ENCODE results near the gene TOMM6. TPM values are rescaled to one million over a fixed set of nuclear protein-coding genes. Genes with fewer than 3 reads are reported as not detected.
"Not testable (repeated sequence)": the region's sequence is repeated elsewhere in the genome, so short reads cannot be mapped to it uniquely, and the experiment has no call there.

TOMM6 gene
- polyA plus RNA-seq, 4 donors: 241 to 253 (median 247) TPM

DNA sequence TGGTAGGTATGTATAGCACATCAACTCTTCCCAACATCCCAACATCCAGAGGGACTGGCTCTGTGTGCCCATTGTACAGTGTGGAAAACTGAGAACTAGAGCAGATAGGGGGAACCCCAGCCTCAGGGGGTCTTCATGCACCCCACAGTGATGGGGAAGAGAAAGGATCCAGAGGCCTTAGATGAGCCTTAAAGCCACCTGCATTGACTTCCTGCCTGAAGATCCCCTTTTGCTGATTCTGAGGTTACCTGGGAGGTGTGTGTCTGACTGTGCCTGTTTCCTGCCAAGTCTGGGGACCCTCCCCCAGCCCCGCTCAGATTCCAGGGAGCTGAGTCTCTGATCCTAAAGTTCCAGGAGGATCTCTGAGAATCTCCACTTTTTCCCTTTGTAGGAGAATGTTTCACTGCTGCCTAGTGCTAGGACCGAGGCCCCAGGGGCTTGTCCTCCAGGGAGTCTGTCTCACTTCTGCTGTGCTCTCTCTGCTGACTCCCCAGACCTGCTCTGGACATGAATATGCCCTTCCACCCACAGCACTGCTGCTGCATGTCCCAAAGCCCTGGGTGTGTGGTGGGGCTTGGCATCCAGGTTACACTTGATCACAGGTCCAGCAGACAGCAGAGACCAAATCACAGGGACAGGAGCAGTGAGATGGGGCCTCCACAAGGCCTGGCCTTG, 27.5 kb upstream of the TOMM6 start:
- DNase-seq (ENCODE audit: low read depth in 4 of 4, low spot score in 3 of 4): no peak

DNA sequence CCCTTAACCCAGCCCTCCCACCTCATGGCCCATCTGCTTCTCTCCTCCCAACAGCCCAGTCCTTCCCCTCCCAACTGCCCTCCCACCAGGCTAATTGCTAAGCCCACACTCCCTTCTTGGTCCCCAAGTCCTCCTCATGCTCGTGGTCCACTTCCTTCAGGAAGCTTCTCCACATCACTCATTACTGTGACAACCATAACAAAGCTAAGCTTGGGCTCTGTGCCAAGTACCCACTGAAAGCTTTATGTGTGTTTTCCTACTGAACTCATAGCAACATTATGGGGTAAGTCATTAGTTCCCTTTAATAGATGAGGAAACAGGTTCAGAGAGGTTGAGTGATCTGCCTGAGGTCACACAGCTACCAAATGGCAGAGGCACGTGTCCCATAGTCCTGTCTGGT, 24.0 kb upstream of the TOMM6 start:
- DNase-seq (ENCODE audit: low read depth in 4 of 4, low spot score in 3 of 4): no peak

- not testable (repeated sequence) for DNase-seq (ENCODE audit: low read depth in 4 of 4, low spot score in 3 of 4)
These were observed 21.3 kb upstream of the TOMM6 start for GRCh38 chr6:41766043-41766664.

- no peak for DNase-seq (ENCODE audit: low read depth in 4 of 4, low spot score in 3 of 4)
These were observed 20.2 kb upstream of the TOMM6 start for GRCh38 chr6:41767112-41767833.

- no peak for DNase-seq (ENCODE audit: low read depth in 4 of 4, low spot score in 3 of 4)
These were observed 18.8 kb upstream of the TOMM6 start for GRCh38 chr6:41768545-41769308.

GRCh38 chr6:41769376-41769775, 18.1 kb upstream of the TOMM6 start:
- no peak for DNase-seq (ENCODE audit: low read depth in 4 of 4, low spot score in 3 of 4)

DNA sequence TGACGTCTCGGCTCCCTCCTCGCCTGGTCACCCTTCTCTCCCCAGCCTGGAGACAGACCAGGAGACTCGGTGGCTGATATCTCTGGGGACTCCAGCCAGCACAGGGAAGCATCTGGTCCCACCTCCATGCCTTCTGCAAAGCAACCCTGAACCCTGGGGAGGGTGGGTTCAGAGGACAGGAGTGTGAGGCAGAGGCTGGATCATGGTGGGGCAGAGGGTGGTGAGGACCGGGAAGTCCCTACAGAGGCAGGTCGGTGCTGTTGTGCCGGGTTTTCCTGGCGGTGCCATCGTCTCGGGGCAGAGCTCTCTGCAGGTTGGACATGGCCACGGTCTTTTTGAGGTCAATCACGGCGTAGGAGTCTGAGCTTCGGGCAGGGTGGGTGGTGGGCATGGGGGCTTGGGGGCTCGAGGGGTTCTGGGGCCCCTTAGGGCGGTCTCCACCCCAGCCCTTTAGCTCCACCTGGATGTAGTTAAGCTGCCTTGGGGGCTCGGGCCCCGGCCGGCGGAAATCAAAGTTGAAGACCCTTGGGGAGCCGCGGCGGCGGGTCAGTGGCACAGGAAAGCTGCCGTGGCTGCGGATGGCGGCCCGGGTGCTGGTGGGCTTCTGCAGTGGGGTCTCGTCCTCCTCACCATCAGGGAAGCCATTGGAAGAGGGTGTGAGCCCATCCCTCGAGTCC, 17.0 kb upstream of the TOMM6 start:
- DNase-seq (ENCODE audit: low read depth in 4 of 4, low spot score in 3 of 4): no peak

GRCh38 chr6:41771058-41771983, 16.2 kb upstream of the TOMM6 start:
- DNase-seq (ENCODE audit: low read depth in 4 of 4, low spot score in 3 of 4): no peak

GRCh38 chr6:41774841-41775240, 12.7 kb upstream of the TOMM6 start:
- no peak for DNase-seq (ENCODE audit: low read depth in 4 of 4, low spot score in 3 of 4)

GRCh38 chr6:41775293-41775882, 12.1 kb upstream of the TOMM6 start:
- DNase-seq (ENCODE audit: low read depth in 4 of 4, low spot score in 3 of 4): no peak

DNA sequence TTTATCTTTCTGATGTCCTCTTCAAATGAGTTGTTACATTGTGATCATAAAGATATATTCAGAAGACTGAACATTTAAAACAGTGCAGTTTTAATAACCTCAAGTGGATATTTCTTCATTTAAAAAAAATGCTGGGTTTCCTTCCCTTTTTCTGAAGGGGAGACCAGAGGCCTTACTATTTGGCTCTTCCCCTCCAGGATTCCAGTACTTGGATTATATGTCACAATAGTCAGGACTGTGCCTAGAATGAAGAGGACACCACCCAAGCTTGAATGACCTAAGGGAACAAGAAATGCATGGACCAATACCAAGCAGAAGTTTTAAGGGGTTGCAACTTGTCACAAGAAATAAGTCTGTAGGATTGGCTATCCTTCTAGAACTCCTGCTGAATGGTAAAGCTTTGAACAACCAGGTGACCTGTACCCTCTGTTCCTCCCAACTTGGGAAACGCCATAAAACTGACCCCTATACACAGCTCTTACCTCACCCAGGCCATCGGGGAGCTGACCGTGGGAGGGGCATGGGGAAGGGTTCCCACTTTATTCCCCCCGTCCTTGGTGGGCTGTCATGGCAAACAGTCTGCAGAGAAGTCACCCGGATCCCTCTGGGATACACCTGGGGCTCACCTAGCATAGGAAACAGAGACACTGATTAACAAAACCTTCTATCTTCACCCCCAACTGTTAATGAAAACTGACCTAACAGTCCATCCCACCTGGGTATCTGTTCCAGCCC, 9.8 kb upstream of the TOMM6 start:
- no peak for DNase-seq (ENCODE audit: low read depth in 4 of 4, low spot score in 3 of 4)

GRCh38 chr6:41778895-41779294, 8.6 kb upstream of the TOMM6 start:
- no peak for DNase-seq (ENCODE audit: low read depth in 4 of 4, low spot score in 3 of 4)

- DNase-seq (ENCODE audit: low read depth in 4 of 4, low spot score in 3 of 4): no peak
These were observed 8.2 kb upstream of the TOMM6 start for GRCh38 chr6:41779336-41779735.

- DNase-seq (ENCODE audit: low read depth in 4 of 4, low spot score in 3 of 4): peak; percentile 90 to 98 (median 93)
These were observed 7.5 kb upstream of the TOMM6 start, which contains the start of gene FRS3 for GRCh38 chr6:41779788-41780550. TSS of gene FRS3 (minus strand) at chr6:41779900. CDS start at chr6:41776987, 2,913 bp downstream.

GRCh38 chr6:41780551-41781365, 6.7 kb upstream of the TOMM6 start, which contains the start of gene PRICKLE4:
TSS of gene PRICKLE4 (plus strand) at chr6:41780782. CDS start at chr6:41783474, 2,692 bp downstream.
- no peak for DNase-seq (ENCODE audit: low read depth in 4 of 4, low spot score in 3 of 4)

GRCh38 chr6:41781366-41781730, 6.1 kb upstream of the TOMM6 start:
- no peak for DNase-seq (ENCODE audit: low read depth in 4 of 4, low spot score in 3 of 4)

Measured in right renal pelvis (tissue), 4 donors.